ENCODE measurements around the gene CACUL1.
A peak's percentile ranks its signal among the peaks of the same experiment; 100 is the strongest.

CACUL1 gene

DNA sequence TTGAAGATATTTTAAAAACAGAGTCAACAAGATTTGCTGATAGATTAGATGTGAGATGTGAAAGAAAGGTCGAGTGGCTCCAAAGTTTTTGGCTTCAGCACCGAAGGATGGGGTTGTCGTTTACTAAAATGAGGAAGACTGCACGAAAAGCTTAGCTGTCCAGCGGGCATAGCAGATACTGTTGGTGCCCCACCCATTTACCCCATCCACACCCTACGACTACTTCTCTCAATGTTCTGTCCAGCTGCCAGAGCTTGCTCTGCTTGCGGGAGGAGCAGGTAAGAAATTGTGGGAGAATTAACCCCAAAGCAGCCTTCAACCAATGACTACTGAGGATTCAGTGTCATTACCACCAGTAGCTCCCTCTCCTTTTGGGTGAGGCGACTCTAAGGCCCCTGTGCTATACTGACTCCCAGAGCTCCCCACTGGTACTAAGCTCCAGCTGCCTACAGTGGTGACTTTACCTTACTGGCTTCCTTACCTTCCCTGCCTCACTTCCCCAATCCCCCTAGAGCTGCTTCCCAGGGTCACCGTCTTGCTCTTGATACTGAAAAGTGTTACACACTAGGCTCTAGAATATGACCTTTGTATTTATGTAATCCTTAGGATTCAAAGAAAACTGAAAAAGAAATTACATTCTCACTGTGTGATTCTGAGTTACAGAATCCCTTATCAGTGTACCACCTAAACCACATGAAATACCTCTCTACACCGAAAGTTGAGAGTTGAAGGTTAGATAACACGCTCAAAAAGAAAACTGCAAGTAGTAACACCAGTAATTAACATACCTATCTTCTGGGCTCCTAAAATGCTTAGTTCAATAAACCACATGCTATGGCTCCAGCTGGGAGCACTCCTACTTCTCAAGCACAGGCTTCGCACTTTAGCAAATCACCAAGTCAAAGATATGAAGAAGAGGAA, 22.3 kb downstream of the CACUL1 start:
- DNase-seq = no peak

DNA sequence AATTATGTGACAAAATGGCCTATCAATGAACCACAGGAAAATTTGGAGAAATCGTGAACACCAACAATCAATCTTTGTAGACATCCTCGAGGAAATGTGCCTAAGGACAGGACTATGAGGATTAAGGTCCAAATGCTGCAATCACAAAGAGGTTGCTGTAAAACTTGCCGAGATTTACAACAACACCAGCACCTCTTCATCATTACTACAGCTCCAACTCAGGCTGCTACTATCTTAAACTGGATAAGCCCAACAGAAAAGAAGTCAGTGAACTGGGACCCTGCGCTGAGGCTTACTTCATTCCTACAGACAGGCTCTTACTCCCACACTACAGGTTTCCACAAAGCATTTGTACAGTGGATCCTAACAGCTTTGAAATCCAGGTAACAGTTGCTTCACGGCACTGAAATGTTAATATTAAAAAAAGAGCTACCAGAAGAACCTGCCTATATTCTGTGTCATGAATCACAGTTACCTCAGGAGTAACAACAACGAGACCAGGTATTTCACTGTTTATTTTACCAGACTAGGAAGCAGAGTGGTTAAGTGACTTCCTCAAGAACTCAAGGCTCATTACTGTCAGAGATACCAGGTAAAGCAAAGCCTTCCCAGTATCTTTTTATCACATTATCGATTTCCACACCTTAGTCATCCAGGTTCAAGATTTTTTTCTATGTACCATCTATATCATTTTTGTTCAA, 23.9 kb downstream of the CACUL1 start:
- DNase-seq = no peak

DNA sequence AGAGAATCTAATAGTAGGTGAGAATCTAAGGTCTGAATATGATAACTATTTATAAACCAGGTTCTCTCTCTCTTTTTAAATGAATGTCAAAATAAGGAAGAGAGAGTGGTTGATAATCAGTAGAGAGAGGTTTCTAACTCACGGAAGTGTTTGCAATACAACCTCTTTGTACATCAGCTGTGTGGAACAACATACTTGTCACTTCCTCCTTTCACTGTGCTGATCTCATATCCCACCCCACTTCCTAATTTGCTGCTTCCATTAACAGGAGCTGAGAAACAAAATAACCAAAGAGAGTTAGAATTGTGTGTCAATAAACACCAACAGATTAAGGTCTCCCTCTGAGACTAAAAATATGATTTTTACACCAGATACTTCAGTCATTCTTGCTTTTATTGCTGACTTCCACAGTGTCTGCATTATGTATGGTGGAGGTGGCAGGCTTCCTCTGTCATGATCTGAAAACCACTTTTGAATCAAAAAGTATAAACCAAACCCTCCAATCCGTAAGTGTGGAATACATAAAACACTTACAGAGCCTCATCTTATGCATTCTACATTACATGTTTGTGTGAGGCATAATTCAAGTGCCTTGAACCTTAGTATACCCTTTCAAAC, 25.0 kb downstream of the CACUL1 start:
- no peak for DNase-seq

DNA sequence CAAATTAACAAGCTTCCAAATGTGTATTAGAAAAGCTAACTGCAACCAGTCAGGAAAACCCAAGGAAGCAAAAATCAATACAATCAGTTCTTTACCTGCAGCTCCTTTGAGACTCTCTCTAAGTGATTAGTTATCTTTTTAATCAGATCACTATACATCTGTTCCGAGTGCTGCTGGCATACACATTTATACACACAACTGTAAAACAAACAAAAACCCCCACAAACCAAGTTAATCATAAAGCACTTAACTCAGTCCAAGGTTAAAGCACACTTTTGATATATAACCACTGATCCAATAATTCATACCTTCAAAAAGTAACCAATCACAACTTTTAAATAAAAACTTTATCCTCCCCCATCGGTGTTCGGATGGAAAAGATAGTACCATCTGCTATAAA, 25.6 kb downstream of the CACUL1 start:
- no peak for DNase-seq

DNA sequence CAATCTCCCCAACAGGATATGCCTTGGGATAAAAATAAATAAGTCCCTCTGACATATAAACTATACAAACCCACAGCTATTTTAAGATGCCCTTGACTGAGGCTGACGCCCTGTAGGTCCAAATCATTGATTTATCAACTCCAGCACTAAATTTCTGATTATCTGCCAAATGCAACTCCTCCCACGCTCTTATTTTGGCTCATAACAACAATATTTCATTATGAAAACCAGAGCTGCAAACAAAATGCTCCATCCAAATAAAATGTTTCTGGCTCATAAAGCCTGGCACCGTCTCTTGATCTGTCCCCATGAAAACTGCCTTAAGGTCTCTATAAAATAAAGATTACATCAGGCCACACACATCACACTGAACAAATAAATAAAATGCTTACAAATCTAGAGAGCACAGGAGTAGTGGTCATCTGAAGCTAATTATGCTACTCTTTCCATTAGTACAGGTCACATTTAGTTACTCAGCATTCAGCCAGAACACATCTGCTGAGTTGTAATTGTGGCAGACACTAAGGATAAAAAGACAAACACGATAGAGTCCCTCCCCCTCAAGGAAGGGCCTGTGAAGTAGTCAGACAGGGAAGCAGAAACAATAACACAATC, 28.8 kb downstream of the CACUL1 start:
- DNase-seq = peak; percentile 0

DNA sequence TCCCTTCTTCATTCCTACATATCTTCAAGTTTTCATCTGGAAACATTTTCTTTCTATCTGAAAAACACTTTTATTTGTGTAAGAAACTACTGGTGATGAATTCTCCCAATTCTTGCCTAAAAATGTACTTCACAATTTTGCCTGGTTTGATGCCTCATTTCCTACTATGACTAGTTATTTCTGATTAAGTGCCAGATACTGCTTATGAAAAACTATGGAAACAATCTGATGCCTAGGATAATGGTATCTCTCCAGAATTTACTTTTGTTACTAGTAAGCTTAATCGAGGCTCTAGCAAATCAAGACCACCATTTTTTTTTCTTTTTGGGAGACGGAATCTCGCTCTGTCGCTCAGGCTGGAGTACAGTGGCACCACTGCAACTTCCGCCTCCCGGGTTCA, 31.3 kb downstream of the CACUL1 start:
- DNase-seq = no peak

DNA sequence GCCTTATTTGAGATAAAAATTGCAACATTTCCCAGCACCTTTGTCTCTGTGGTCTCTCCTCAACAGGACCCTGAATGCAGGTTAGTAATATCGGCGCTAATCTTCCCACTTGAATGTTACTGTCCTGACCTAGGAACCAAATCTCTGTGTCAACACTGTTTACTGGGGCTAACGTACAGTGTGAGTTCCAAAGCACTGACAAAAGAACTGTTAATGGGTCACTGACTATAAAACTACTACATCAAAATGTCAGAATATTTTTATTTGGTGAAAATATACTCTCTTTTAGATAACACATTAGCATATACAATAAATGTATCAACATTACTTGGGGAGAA, 33.3 kb downstream of the CACUL1 start:
- no peak for DNase-seq

DNA sequence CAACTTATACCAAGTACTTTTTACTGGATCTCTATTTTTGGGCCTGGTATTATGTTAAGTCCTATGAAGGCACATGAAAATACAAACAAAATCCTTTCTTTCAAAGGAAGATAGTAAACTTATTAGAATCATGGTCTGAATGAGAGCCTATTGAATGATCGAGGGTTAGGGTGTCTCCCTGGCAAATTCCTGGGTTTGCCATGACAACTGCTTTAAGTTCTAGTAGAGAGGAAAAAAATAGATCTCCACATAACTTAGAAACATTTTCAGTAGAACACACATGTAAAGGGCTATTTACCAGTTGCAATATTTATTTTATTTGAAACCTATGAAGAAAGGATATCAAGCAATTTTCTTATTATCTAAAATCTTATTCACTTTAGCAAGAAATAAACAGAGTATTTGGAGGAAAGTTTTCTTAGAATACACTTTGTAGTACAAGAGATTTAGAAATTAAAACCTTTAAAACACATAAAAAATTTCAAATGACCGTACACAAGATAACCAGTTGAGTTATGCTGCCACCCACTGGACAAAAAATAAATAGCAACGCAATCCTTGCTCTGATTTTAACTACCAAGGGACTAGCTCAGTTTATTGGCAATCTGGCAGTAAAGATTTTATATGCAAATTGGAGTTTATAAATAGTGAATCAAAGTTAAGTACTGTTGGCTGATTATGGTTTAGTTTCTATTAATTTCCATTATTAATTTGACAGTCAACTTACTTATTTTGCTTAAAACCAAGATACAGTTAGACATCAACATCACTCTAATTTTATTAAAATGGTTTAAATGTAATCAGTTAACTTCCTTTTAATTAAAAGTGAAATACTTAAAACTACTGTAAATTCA, 33.9 kb downstream of the CACUL1 start:
- DNase-seq = peak; percentile 1

DNA sequence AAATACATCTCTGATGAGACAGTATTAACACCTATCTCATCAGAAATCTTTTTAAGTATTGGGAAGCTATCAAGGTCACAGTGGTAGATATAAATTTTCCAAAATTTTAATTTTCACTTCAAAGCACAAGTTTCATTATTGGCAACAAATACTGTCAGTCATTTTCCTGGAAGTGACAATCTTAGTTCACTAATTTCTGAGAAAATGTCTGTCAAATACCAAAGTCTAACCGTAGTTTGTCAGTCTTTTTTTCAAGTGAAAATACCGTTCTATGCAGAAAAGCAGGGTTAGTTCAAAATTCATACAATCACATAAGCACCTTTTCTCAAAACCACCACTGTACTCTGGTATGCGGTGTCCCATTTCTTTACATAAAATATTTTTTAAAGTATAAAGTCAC, 40.4 kb downstream of the CACUL1 start:
- no peak for DNase-seq

DNA sequence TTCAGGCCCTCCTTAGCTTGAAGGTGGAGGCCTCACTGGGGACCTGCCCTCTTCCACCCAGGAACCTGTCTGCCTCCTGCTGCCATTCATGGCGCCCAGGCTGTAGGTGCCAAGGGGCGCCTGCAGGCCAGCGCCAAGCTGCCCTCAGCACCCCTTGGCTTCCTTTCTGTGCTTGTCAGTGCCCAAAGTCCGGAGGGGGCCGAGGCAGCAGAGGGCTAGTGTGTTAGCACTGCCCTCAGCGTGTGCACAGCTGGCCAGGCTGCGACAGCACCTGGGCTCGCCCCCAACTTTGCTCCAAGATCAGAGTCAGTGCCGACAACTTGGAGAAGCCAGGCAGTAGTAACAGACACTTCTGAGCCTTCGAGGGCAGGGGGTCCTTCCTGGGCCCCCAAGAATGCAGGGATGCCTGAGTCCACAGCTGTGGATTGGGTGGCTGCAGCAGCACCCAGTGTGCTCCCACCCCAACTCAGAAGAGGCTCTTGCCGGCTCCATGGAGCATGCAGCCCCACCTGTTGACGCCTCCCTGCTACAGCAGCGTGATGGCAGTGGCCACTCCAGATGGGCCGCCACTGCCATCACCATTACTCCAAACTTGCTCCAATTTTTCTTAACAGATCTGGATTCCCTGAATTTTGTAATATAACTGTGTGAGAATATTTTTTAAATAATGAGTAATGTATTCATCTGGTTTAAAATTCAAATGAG, 41.7 kb downstream of the CACUL1 start:
- no peak for DNase-seq

DNA sequence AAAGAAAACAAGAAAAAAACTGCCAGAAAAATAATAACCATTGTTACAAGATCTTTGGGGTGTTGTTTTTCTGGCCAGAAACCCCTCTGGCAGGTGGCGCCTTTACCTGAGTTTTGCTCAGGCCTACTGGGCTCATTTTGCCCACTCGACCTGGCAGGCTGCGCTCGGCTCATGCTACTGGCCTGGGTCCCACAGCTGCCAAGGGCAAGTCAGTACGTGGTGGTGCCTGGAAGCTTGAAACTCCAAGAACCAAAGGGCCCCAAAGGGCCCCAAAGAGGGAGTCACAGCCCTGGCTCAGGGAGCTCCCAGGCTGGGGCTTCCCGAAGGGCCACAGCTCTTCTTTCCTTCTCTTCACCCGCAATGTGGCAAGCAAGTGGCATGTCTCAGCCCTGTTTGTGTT, 42.7 kb downstream of the CACUL1 start:
- no peak for DNase-seq

DNA sequence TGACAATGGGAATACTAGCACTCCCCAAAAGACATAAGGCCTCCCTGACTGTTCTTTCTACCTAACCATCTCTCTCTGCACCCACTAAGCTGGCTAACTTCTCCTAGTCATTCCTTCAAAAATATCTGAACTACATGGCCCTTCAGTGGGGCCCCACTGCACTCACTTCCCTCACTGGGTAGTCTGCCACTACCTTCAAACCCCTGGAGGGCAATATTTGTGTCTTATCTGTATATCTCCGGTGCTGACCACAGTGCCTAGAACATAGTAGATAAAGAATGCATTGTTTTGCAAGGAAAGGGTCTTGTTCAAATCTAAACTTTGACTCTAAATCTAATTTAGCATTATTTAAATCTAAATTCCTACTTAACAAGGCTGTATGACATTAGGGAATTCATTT, 44.3 kb downstream of the CACUL1 start:
- no peak for DNase-seq

DNA sequence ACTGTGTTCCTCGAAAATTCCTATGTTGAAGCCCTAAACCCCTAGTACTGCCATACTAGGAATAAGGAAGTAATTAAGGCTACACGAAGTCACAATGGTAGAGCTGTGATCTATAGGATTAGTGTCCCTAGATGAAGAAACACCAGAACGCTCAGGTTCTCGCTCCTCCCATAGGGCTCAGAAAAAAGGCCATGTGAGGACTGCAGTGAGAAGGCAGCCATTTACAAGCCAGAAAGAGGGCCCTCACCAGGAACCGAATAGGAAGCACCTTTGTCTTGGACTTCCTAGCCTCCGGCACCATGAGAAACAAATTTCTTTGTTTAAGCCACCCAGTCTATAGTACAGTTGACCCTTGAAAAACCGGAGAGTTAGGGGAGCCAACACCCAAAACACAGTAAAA, 46.2 kb downstream of the CACUL1 start:
- no peak for DNase-seq

DNA sequence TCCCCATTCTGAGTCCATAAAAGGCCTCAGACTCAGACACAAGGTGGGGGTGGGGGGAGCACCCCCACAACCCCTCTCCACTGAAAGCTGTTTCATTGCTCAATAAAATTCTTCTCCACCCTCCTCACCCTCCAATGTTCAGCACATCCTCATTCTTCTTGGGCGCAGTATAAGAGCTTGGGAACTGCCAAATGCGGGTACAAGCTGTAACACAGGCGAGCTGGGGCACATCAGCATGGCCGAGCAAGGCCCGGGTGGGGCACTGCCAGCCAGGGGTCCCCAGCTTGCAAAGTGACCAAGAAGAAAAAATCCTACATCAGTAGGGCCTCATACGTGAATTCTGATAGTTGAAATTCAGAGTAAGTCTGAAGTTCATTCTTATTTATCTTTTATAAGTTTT, 50.1 kb downstream of the CACUL1 start:
- DNase-seq = no peak

DNA sequence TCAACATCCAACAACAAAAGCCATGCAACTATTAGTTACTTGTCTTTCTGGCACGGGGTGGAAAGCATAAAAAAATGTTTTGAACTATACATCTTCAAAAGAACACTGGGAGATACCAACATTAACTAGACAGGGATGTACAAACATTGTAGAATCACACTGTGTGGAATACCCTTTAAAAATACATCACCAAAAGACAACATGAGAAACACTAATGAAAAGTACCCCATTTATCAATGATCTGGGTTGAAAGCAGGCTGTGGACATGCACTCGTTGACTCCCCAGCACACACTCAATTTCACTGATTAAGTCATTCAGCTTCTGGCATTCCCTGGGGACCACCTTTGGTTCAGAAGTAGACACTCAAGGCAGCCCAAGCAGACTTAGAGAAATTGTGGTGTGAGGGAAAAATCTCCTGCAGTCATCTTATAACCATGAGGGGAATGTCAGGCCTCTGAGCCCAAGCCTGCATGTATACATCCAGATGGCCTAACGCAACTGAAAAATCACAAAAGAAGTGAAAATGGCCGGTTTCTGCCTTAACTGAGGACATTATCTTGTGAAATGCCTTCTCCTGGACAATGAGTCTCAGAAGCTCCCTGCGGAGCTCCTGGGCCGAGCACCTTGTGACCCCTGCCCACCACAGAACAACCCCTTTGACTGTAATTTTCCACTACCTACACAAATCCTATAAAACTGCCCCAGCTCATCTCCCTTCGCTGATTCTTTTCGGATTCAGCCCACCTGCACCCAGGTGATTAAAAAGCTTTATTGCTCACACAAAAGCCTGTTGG, 53.0 kb downstream of the CACUL1 start:
- DNase-seq = no peak

DNA sequence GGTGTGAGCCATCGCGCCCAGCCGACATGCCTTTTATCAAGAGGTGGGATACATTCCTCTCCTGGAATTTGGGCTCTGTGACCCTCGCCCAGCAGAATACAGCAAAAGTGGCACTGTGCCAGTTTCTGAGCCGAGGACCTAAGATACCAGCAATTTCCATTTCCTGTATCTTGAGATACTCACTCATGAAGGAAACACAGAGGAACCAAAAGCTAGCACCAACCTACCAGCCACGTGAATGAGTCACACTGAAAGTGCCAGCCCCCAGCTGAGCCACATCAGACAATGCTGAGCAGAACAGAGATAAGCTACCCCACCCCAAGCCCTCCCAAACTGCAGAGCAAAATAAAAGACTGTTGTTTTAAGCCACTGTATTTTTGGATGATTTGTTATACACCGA, 56.3 kb downstream of the CACUL1 start:
- DNase-seq = no peak

DNA sequence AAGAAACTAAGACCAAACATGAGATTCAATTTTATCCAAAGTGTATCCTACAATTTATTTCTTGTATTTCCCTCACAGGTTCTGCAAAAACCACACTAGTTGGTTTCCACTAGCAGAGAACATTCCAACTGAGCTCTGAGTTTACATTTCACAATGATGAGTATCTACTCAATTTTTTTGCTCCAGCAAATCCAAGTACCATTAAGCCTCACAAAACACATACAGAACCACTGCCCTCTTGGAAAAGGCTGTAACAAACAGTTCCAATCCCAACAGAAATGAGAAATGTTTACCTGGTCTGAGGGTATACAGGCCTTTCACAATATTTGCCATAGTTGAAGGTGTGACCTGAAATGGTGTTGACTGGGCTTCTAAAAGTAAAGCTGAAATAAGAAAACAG, 59.9 kb downstream of the CACUL1 start:
- no peak for DNase-seq

DNA sequence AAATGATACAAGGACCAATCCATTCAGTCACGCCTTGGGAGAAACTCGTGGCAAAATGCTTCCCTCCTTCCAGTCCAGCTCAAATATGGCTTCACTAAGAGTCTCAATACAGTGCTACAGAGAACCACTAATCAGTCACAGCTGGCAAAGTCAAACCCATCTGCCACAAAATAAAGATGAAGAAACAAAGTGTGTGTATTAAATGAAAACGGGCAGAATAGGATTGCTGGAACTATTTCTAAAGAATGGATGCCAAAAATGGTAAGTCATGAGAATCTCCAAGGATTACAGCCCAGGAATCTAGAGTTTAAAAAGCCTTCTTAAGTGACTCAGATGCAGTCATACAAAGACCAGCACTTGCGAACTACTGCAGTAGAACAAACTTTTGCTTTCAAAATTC, 61.9 kb downstream of the CACUL1 start:
- DNase-seq = no peak

DNA sequence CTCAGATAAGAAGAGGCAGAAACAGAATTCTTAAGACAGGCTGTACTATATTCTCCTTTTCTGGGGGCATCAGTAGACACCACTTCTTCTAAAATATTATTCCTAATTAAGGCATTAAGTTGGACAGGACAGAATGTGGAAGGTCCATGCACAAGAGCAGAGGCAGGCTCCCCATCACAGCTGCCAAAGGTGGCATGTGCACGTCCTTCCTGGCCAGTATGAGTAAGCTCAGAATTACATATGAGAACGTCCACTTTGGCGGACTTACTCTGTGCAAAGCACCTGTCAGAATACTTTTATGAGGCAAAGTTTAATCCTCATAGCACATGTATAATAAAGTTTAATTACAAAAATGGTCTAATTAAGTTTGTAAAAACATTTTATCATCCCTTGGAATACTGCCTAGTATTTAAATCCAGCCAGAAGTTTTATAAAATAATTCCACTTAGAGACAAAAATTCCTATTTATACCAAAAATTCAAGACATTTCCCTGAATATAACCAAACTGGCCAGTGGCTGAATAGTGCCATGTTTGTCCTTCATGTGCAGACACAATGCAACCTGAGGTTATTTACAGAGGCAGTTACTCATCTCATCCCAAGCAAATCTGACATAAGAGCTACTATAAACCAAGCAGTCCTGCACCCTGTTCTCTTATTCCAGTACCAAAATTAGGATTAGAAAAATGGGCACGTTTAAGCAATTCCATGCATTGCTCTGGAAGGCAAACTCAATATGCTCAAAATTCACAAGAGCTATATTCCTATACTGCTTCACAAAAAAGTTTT, 65.5 kb downstream of the CACUL1 start:
- DNase-seq = no peak

DNA sequence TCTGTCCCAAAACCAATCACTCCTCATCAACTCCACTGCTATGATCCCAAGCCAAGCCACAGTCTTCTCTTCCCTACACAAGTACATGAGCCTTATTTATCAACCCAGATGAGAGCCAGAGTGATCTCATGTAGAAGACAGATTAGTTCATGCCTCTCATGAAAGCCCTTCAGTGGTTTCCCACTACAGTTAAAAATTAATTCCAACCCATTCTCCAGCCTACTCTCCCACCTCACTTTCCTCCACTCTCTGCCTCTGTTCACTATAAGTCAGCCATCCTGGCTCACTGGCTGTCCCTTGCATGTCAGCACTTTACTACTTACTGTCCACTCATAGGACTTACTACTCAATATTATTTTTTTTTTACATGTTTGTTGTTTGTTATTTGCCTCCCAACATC, 67.3 kb downstream of the CACUL1 start:
- DNase-seq = no peak
